GM12875 (cell line): ENCODE results near the gene PHF21B.
"Not testable (repeated sequence)": the region's sequence is repeated elsewhere in the genome, so short reads cannot be mapped to it uniquely, and the experiment has no call there.

Source experiments
- H3K4me3 ChIP-seq: one replicate; pipeline ENCODE4 v1.5.1; 2011; ENCODE audit warnings: low read depth, low read length, control low read depth
- CTCF ChIP-seq: IDR thresholded peaks from 2 replicates; pipeline ENCODE4 v1.5.1; 2011; ENCODE audit warnings: low read depth, mild to moderate bottlenecking, control low read depth, inconsistent platforms, low read length, moderate library complexity, borderline replicate concordance; ENCODE audit not compliant: insufficient read depth

PHF21B gene

GRCh38 chr22:44965171-44965570, 44.6 kb downstream of the PHF21B start:
- no peak for TF ChIP-seq CTCF
- no peak overlapping the region for H3K4me3 ChIP-seq

- TF ChIP-seq CTCF: no peak
Measured at GRCh38 chr22:44964722-44965078, 45.1 kb downstream of the PHF21B start.

GRCh38 chr22:44963832-44964721, 45.7 kb downstream of the PHF21B start:
- no peak for TF ChIP-seq CTCF
- H3K4me3 ChIP-seq: no peak overlapping the region

More at GRCh38 chr22:44964722-44965078, 45.1 kb downstream of the PHF21B start:
- H3K4me3 ChIP-seq: no peak overlapping the region

- TF ChIP-seq CTCF: no peak
- H3K4me3 ChIP-seq: no peak overlapping the region
Measured at GRCh38 chr22:44962741-44963454, 46.9 kb downstream of the PHF21B start.

GRCh38 chr22:44961682-44962081, 48.1 kb downstream of the PHF21B start:
- H3K4me3 ChIP-seq: not testable (repeated sequence)

GRCh38 chr22:44956840-44957767, 52.7 kb downstream of the PHF21B start:
- no peak overlapping the region for H3K4me3 ChIP-seq
- TF ChIP-seq CTCF: 0 out of 2 replicates have a peak, but pooled peaks have one; percentile 7

- H3K4me3 ChIP-seq: no peak overlapping the region
- no peak for TF ChIP-seq CTCF
Measured at GRCh38 chr22:44955102-44955501, 54.7 kb downstream of the PHF21B start.
